ENCODE results near the gene TOMM20. TPM values are rescaled to one million over a fixed set of nuclear protein-coding genes. Genes with fewer than 3 reads are reported as not detected.

The TOMM20 gene
- polyA plus RNA-seq, 1 donor from 2014 or later: 76.4 TPM

GRCh38 chr1:235151033-235151432 is 22.4 kb upstream of the TOMM20 start:
- H3K27me3 Mint-ChIP-seq: no peaks in the 10 kb centered on the region
- H3K4me3 Mint-ChIP-seq: no peak overlapping the region
- H3K4me1 Mint-ChIP-seq: peaks cover 3 to 12% (median 4%) of the 10 kb centered on the region in 3 donors
- no peaks in the 10 kb centered on the region for H3K9me3 Mint-ChIP-seq
- H3K36me3 Mint-ChIP-seq: peaks cover 6% of the 10 kb centered on the region
- H3K27ac Mint-ChIP-seq: peak overlapping the region in 1 of 3 donors; percentile 26

GRCh38 chr1:235149824-235150223 is 21.2 kb upstream of the TOMM20 start:
- no peak overlapping the region for H3K27ac Mint-ChIP-seq
- H3K4me3 Mint-ChIP-seq: no peak overlapping the region
- H3K4me1 Mint-ChIP-seq: peaks cover 2 to 12% (median 3%) of the 10 kb centered on the region in 3 donors

GRCh38 chr1:235147269-235147668 is 18.6 kb upstream of the TOMM20 start:
- no peak overlapping the region for H3K4me3 Mint-ChIP-seq
- H3K27ac Mint-ChIP-seq: no peak overlapping the region
- H3K36me3 Mint-ChIP-seq: peaks cover 3% of the 10 kb centered on the region
- no peaks in the 10 kb centered on the region for H3K9me3 Mint-ChIP-seq
- peaks cover 0 to 8% (median 3%) of the 10 kb centered on the region in 3 donors for H3K4me1 Mint-ChIP-seq
- no peaks in the 10 kb centered on the region for H3K27me3 Mint-ChIP-seq

More at GRCh38 chr1:235149824-235150223, 21.2 kb upstream of the TOMM20 start:
- H3K9me3 Mint-ChIP-seq: no peaks in the 10 kb centered on the region
- H3K27me3 Mint-ChIP-seq: no peaks in the 10 kb centered on the region
- H3K36me3 Mint-ChIP-seq: peaks cover 6% of the 10 kb centered on the region

- H3K36me3 Mint-ChIP-seq: peaks cover 6% of the 10 kb centered on the region
- no peaks in the 10 kb centered on the region for H3K27me3 Mint-ChIP-seq
- H3K9me3 Mint-ChIP-seq: no peaks in the 10 kb centered on the region
- no peak overlapping the region for H3K27ac Mint-ChIP-seq
- no peak overlapping the region for H3K4me3 Mint-ChIP-seq
- peaks cover 0 to 6% (median 0%) of the 10 kb centered on the region in 3 donors for H3K4me1 Mint-ChIP-seq
Measured at GRCh38 chr1:235145639-235146038, 17.0 kb upstream of the TOMM20 start.

- H3K27me3 Mint-ChIP-seq: no peaks in the 10 kb centered on the region
- H3K4me3 Mint-ChIP-seq: no peak overlapping the region
- H3K4me1 Mint-ChIP-seq: peaks cover 0 to 3% (median 2%) of the 10 kb centered on the region in 3 donors
- H3K9me3 Mint-ChIP-seq: no peaks in the 10 kb centered on the region
- no peak overlapping the region for H3K27ac Mint-ChIP-seq
- H3K36me3 Mint-ChIP-seq: peaks cover 4% of the 10 kb centered on the region
Measured at GRCh38 chr1:235142991-235143390, 14.4 kb upstream of the TOMM20 start.

GRCh38 chr1:235139315-235139714 is 10.7 kb upstream of the TOMM20 start:
- H3K27ac Mint-ChIP-seq: no peak overlapping the region
- H3K9me3 Mint-ChIP-seq: no peaks in the 10 kb centered on the region
- H3K36me3 Mint-ChIP-seq: peaks cover 13% of the 10 kb centered on the region
- no peak overlapping the region for H3K4me3 Mint-ChIP-seq
- H3K27me3 Mint-ChIP-seq: no peaks in the 10 kb centered on the region
- peaks cover 0 to 3% (median 1%) of the 10 kb centered on the region in 3 donors for H3K4me1 Mint-ChIP-seq

- Mint-ChIP-seq H3K27me3 (no peaks in the 10 kb centered on the region), H3K4me3 (no peak overlapping the region), H3K36me3 (peaks cover 16% of the 10 kb centered on the region), H3K9me3 (no peaks in the 10 kb centered on the region), H3K4me1 (peaks cover 0 to 3% (median 1%) of the 10 kb centered on the region in 3 donors), H3K27ac (no peak overlapping the region)
Measured at GRCh38 chr1:235138821-235139220, 10.2 kb upstream of the TOMM20 start.

GRCh38 chr1:235136111-235136510 is 7.5 kb upstream of the TOMM20 start:
- Mint-ChIP-seq H3K27ac (peak overlapping the region in 1 of 3 donors; percentile 53), H3K9me3 (no peaks in the 10 kb centered on the region), H3K4me3 (no peak overlapping the region), H3K4me1 (peaks cover 0 to 3% (median 0%) of the 10 kb centered on the region in 3 donors), H3K36me3 (peaks cover 12% of the 10 kb centered on the region), H3K27me3 (no peaks in the 10 kb centered on the region)

GRCh38 chr1:235134171-235134570 is 5.5 kb upstream of the TOMM20 start:
- no peak overlapping the region for H3K4me3 Mint-ChIP-seq
- H3K9me3 Mint-ChIP-seq: no peaks in the 10 kb centered on the region
- H3K27ac Mint-ChIP-seq: no peak overlapping the region
- peaks cover 0 to 3% (median 1%) of the 10 kb centered on the region in 3 donors for H3K4me1 Mint-ChIP-seq
- H3K27me3 Mint-ChIP-seq: no peaks in the 10 kb centered on the region
- peaks cover 16% of the 10 kb centered on the region for H3K36me3 Mint-ChIP-seq

GRCh38 chr1:235133086-235133485 is 4.4 kb upstream of the TOMM20 start:
- peaks cover 3 to 7% (median 7%) of the 10 kb centered on the region in 3 donors for H3K4me1 Mint-ChIP-seq
- no peaks in the 10 kb centered on the region for H3K27me3 Mint-ChIP-seq
- no peak overlapping the region for H3K4me3 Mint-ChIP-seq
- H3K36me3 Mint-ChIP-seq: peaks cover 16% of the 10 kb centered on the region
- no peak overlapping the region for H3K27ac Mint-ChIP-seq
- no peaks in the 10 kb centered on the region for H3K9me3 Mint-ChIP-seq

- peaks cover 16% of the 10 kb centered on the region for H3K36me3 Mint-ChIP-seq
- peaks cover 10 to 16% (median 15%) of the 10 kb centered on the region in 3 donors for H3K4me1 Mint-ChIP-seq
- no peaks in the 10 kb centered on the region for H3K27me3 Mint-ChIP-seq
- no peaks in the 10 kb centered on the region for H3K9me3 Mint-ChIP-seq
- H3K4me3 Mint-ChIP-seq: peak overlapping the region in 1 of 4 donors; percentile 60
- H3K27ac Mint-ChIP-seq: peak overlapping the region in 2 of 3 donors; percentile 54 to 64
Measured at GRCh38 chr1:235131961-235132360, 3.3 kb upstream of the TOMM20 start.

GRCh38 chr1:235130766-235131270 is 2.2 kb upstream of the TOMM20 start:
- H3K27me3 Mint-ChIP-seq: no peaks in the 10 kb centered on the region
- peak overlapping the region in 2 of 3 donors; percentile 59 to 88 for H3K27ac Mint-ChIP-seq
- peak overlapping the region in 1 of 4 donors; percentile 60 for H3K4me3 Mint-ChIP-seq
- H3K36me3 Mint-ChIP-seq: peaks cover 11% of the 10 kb centered on the region
- no peaks in the 10 kb centered on the region for H3K9me3 Mint-ChIP-seq
- peaks cover 16 to 21% (median 21%) of the 10 kb centered on the region in 3 donors for H3K4me1 Mint-ChIP-seq

- Mint-ChIP-seq H3K27ac (peak overlapping the region in 2 of 3 donors; percentile 88 to 96), H3K4me1 (peaks cover 16 to 22% (median 21%) of the 10 kb centered on the region in 3 donors), H3K27me3 (no peaks in the 10 kb centered on the region), H3K36me3 (peaks cover 11% of the 10 kb centered on the region), H3K4me3 (peak overlapping the region in 2 of 4 donors; percentile 73 to 98), H3K9me3 (no peaks in the 10 kb centered on the region)
Measured at GRCh38 chr1:235129774-235130570, 1.3 kb upstream of the TOMM20 start.

- Mint-ChIP-seq H3K4me1 (peaks cover 27 to 31% (median 29%) of the 10 kb centered on the region in 3 donors), H3K27me3 (no peaks in the 10 kb centered on the region), H3K36me3 (peaks cover 6% of the 10 kb centered on the region), H3K9me3 (no peaks in the 10 kb centered on the region), H3K4me3 (peak overlapping the region; percentile 98 to 99 (median 98)), H3K27ac (peak overlapping the region; percentile 96 to 98 (median 97))
Measured at GRCh38 chr1:235127732-235128455, 743 bp downstream of the TOMM20 start.

- Mint-ChIP-seq H3K4me3 (peak overlapping the region; percentile 98 to 99 (median 98)), H3K9me3 (no peaks in the 10 kb centered on the region), H3K27me3 (no peaks in the 10 kb centered on the region), H3K4me1 (peaks cover 33 to 35% (median 35%) of the 10 kb centered on the region in 3 donors), H3K36me3 (peaks cover 6% of the 10 kb centered on the region), H3K27ac (peak overlapping the region; percentile 96 to 98 (median 97))
Measured at GRCh38 chr1:235127203-235127602, 1.4 kb downstream of the TOMM20 start.

Data from IgD-negative memory B cell (primary cell).